ENCODE measurements around the gene GNA14. TPM values are rescaled to one million over a fixed set of nuclear protein-coding genes. Genes with fewer than 3 reads are reported as not detected.

The GNA14 gene
- total and polyA plus RNA-seq, 8 donors = 4.3 to 12.8 (median 10.1) TPM

DNA sequence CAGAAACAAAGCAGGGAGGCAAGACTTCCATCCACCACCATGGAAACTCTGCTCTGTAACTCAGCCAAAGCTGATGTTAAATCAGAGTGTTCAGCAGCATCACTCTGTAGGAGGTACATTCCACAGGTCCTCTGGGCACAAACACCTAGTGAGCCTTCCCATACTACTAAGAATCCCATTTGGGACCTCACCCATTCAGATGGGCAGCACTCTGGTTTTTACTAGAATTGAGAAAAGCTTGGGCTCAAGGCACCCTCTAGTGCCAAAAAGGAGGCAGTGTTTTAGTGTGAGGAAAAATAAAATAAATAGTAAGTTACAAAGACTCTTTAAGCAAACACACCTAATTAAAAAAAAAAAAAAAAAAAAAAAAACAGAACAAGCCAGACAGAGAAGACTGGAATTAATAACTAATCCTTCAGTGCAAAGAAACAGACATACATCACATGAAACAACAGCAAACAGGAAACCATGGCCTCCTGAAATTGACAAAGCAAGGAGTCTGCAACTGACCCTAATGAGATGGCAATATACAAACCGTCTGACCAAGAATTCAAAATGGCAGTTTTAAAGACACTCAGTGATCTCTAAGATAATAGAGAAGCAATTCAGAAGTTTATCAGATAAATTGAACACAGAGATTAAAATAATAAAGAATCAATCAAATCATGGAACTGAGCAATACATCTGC, 159.5 kb downstream of the GNA14 start:
- ATAC-seq = peak; percentile 60
- no peaks in the 10 kb centered on the region for H3K27me3 ChIP-seq
- H3K9me3 ChIP-seq = peaks cover 0 to 18% of the 10 kb centered on the region in 2 donors
- intact Hi-C loops (cut with DNase I) = no loop called here
- H3K27ac ChIP-seq = no peak overlapping the region
- no peak for DNase-seq
- no peak overlapping the region for H3K4me3 ChIP-seq
- TF ChIP-seq CTCF (IDR thresholded peaks at IDR 0.05) = peak in 1 of 2 donors; percentile 23
- H3K36me3 ChIP-seq = no peaks in the 10 kb centered on the region
- no peaks in the 10 kb centered on the region for H3K4me1 ChIP-seq

DNA sequence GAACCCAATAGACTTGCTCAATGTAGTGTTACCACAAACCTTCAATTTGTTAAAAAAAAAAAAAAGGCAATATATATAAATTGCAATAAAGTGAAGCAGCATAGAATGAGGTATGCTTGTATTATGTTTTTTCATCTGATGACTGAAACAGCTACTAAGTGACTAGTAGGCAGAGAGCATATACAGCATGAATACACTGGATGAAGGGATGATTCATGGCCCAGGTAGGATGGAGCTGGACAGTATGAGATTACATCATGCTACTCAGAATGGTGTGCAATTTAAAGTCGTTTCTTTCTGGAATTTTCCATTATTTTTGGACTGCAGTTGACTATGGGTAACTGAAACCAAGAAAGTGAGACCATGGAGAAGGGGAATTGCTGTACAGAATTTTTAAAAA, 161.2 kb downstream of the GNA14 start:
- TF ChIP-seq CTCF (IDR thresholded peaks at IDR 0.05) = no peak

DNA sequence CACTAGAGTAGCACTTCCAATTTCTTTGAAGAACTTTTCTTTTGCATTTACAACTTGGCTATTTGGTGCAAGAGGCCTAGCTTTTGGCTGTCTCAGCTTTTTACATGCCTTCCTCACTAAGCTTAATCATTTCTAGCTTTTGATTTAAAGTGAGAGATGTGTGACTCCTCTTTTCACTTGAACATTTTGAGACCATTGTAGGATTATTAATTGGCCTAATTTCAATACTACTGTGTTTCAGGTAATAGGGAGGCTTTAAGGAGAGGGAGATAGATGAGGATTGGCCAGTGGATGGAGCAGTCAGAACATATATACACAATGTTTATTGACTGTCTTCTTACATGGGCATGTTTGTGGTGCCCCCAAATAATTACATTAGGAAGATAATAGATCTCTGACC, 161.7 kb downstream of the GNA14 start:
- no peak overlapping the region for H3K4me3 ChIP-seq
- DNase-seq = no peak
- peaks cover 0 to 15% of the 10 kb centered on the region in 2 donors for H3K9me3 ChIP-seq
- TF ChIP-seq CTCF (IDR thresholded peaks at IDR 0.05) = no peak
- no peaks in the 10 kb centered on the region for H3K4me1 ChIP-seq
- intact Hi-C loops (cut with DNase I) = no loop called here
- ATAC-seq = no peak
- H3K36me3 ChIP-seq = no peaks in the 10 kb centered on the region
- no peaks in the 10 kb centered on the region for H3K27me3 ChIP-seq
- no peak overlapping the region for H3K27ac ChIP-seq

More for the DNA sequence above, 161.2 kb downstream of the GNA14 start:
- Histone ChIP-seq H3K27ac (no peak overlapping the region), H3K27me3 (no peaks in the 10 kb centered on the region), H3K4me1 (no peaks in the 10 kb centered on the region), H3K36me3 (no peaks in the 10 kb centered on the region), H3K4me3 (no peak overlapping the region), H3K9me3 (peaks cover 0 to 18% of the 10 kb centered on the region in 2 donors)
- intact Hi-C loops (cut with DNase I) = no loop called here
- ATAC-seq = no peak
- no peak for DNase-seq

GRCh38 chr9:77475641-77476473, 172.3 kb downstream of the GNA14 start:
- no peak overlapping the region for H3K4me3 ChIP-seq
- intact Hi-C loops (cut with DNase I) = no loop called here
- no peaks in the 10 kb centered on the region for H3K27me3 ChIP-seq
- ATAC-seq = no peak
- peaks cover 0 to 15% of the 10 kb centered on the region in 2 donors for H3K9me3 ChIP-seq
- DNase-seq = no peak
- no peaks in the 10 kb centered on the region for H3K36me3 ChIP-seq
- no peak for TF ChIP-seq CTCF (IDR thresholded peaks at IDR 0.05)
- no peaks in the 10 kb centered on the region for H3K4me1 ChIP-seq
- no peak overlapping the region for H3K27ac ChIP-seq

DNA sequence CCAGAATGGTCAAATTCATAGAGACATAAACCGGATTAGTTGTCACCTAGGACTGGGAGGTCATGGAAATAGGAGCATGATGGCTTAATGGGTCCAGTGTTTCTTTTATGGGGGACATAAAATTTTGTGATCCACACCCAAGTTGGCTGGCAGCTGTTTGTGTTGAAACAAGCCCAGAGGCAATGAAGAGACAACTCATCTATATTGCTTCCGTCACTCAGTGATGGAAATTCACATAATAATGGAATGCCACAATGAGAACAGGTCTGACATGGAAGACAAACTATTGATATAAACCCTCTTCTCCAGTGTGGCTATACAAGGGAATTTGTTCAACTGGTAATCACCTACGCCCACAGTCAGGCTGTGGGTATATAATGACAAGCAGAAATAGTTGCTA, 173.2 kb downstream of the GNA14 start:
- DNase-seq (no peak), ATAC-seq (no peak)
- Histone ChIP-seq H3K4me3 (no peak overlapping the region), H3K27ac (no peak overlapping the region), H3K9me3 (peaks cover 0 to 15% of the 10 kb centered on the region in 2 donors), H3K4me1 (no peaks in the 10 kb centered on the region), H3K36me3 (no peaks in the 10 kb centered on the region), H3K27me3 (no peaks in the 10 kb centered on the region)
- TF ChIP-seq CTCF (IDR thresholded peaks at IDR 0.05) = no peak
- intact Hi-C loops (cut with DNase I) = no loop called here
